GM10248 (cell line): Measurements from ENCODE around the gene GMPPB.

Experiments
- CTCF ChIA-PET: fragments of 300-600 bp; sonication (Branson Sonifier 250); formaldehyde crosslinking; extraction: SDS; loops from one replicate; lab custom pipeline; 2021; ENCODE audit warnings: antibody characterized with exemption; lab: Yijun Ruan, JAX
- POLR2A ChIA-PET: fragments of 350-650 bp; sonication (Branson Sonifier 250); formaldehyde crosslinking; extraction: SDS; loops from one replicate; lab custom pipeline; 2020; ENCODE audit warnings: antibody characterized with exemption; lab: Yijun Ruan, JAX
- DNase-seq: peaks from one replicate; pipeline ENCODE4 v3.0.0; 2012; ENCODE audit errors: extremely low spot score
- CTCF ChIP-seq: IDR thresholded peaks from 2 replicates; pipeline ENCODE4 v1.5.1; 2012; ENCODE audit warnings: mild to moderate bottlenecking, low read depth; ENCODE audit errors: extremely low read depth, missing control alignments, control extremely low read depth

Gene GMPPB

GRCh38 chr3:49712631-49713317, 11.0 kb downstream of the GMPPB start:
- CTCF ChIA-PET: interaction anchor here (1.0 to 1.4 kb wide), 3 partner anchors 9 to 127 kb away, joined by 3 to 4 read pairs (median 4); no protein-coding TSS in a partner anchor
- POLR2A ChIA-PET: interaction anchor here (0.9 kb wide), 1 partner anchor 10 kb away, joined by 3 read pairs; no protein-coding TSS in a partner anchor
- no peak for DNase-seq
- no peak for TF ChIP-seq CTCF

GRCh38 chr3:49712166-49712565, 11.6 kb downstream of the GMPPB start:
- no peak for DNase-seq
- CTCF ChIA-PET: interaction anchor here (1.4 kb wide), 2 partner anchors 127 kb away, joined by 4 to 7 read pairs; no protein-coding TSS in a partner anchor
- POLR2A ChIA-PET: no interaction called here
- TF ChIP-seq CTCF: no peak

DNA sequence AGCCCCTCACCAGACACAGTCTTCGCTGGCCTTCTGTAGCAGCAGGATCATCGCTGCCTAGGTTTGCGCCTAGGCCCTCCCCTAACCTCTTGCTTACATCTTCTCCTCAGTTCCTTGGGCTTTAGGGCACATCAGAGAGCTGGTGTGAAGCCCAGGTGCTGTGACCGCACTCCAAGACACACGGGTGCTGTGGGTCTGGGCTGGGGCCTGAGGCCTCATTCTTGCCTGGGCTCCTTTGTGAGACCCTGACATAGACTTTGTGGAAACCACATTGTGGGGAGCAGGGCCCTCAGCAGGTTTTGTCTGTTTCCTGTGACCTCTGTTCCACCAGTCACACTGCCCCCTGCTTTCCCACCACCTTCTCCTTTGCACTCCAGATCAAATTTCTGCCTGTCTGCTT, 12.3 kb downstream of the GMPPB start:
- TF ChIP-seq CTCF: no peak
- ChIA-PET CTCF (interaction anchor here (1.2 to 1.4 kb wide), 2 partner anchors 8 to 128 kb away, joined by 3 to 7 read pairs; partner anchors contain the start of gene AMIGO3), POLR2A (no interaction called here)
- DNase-seq: no peak

- CTCF ChIA-PET: no interaction called here
- TF ChIP-seq CTCF: no peak
- POLR2A ChIA-PET: no interaction called here
- no peak for DNase-seq
These were observed 13.9 kb downstream of the GMPPB start for GRCh38 chr3:49709852-49710251.

DNA sequence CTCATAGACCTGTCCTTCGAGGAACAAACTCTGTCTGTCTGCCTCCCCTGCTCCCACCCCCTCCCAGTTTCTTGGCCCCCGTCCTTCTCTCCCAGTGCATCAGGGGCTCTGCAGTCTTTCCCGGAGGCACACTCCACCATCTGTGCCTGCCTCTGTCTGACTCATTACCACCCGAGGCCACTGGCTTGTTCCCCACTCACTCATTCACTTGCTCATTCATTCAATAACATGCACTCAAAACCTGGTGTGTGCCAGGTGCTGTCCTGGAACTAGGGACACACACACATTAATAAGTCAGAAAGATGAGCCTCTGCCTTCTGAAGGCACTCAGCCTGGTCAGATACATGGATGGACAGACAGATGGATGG, 16.7 kb downstream of the GMPPB start:
- TF ChIP-seq CTCF: no peak
- ChIA-PET POLR2A (no interaction called here), CTCF (interaction anchor here (1.1 to 1.8 kb wide), 3 partner anchors 11 to 170 kb away, joined by 3 to 7 read pairs (median 4); no protein-coding TSS in a partner anchor)
- DNase-seq: no peak

- ChIA-PET CTCF (interaction anchor here (1.0 to 1.8 kb wide), 2 partner anchors 12 to 133 kb away, joined by 3 to 7 read pairs; no protein-coding TSS in a partner anchor), POLR2A (no interaction called here)
- DNase-seq: no peak
- no peak for TF ChIP-seq CTCF
These were observed 17.2 kb downstream of the GMPPB start for GRCh38 chr3:49706456-49707112.
